ENCODE results near the gene FREY1. TPM values are rescaled to one million over a fixed set of nuclear protein-coding genes. Genes with fewer than 3 reads are reported as not detected.

Gene FREY1
- total and polyA plus RNA-seq, 9 of the 15 experiments (the other 6 are each of a cell fraction or from before 2014, with no cell fraction given): 0.25 to 1.5 (median 1.1) TPM; not detected in 5

- TF ChIP-seq JUN (IDR thresholded peaks at IDR 0.05; ENCODE audit: borderline replicate concordance, low read depth, low read length): peak; percentile 11; the same call in 1 of the 2 replicates
- TF ChIP-seq JUN (CRISPR knock-in tag; IDR thresholded peaks at IDR 0.05; ENCODE audit: borderline replicate concordance): no peak
- no peak for TF ChIP-seq RBM22 (IDR thresholded peaks at IDR 0.05; ENCODE audit: low read depth, low read length, poor library complexity, severe bottlenecking)
- TF ChIP-seq, protein P1, sequence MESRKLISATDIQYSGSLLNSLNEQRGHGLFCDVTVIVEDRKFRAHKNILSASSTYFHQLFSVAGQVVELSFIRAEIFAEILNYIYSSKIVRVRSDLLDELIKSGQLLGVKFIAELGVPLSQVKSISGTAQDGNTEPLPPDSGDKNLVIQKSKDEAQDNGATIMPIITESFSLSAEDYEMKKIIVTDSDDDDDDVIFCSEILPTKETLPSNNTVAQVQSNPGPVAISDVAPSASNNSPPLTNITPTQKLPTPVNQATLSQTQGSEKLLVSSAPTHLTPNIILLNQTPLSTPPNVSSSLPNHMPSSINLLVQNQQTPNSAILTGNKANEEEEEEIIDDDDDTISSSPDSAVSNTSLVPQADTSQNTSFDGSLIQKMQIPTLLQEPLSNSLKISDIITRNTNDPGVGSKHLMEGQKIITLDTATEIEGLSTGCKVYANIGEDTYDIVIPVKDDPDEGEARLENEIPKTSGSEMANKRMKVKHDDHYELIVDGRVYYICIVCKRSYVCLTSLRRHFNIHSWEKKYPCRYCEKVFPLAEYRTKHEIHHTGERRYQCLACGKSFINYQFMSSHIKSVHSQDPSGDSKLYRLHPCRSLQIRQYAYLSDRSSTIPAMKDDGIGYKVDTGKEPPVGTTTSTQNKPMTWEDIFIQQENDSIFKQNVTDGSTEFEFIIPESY (CRISPR knock-in tag; IDR thresholded peaks at IDR 0.05): peak; percentile 92
- TF ChIP-seq, protein P2, sequence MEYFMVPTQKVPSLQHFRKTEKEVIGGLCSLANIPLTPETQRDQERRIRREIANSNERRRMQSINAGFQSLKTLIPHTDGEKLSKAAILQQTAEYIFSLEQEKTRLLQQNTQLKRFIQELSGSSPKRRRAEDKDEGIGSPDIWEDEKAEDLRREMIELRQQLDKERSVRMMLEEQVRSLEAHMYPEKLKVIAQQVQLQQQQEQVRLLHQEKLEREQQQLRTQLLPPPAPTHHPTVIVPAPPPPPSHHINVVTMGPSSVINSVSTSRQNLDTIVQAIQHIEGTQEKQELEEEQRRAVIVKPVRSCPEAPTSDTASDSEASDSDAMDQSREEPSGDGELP (CRISPR knock-in tag; IDR thresholded peaks at IDR 0.05; ENCODE audit: borderline replicate concordance): peak; percentile 50; the same call in 1 of the 2 replicates
- 0 out of 2 replicates have a peak, but pooled peaks have one; percentile 30 for TF ChIP-seq RB1 (IDR thresholded peaks at IDR 0.05; ENCODE audit: low read depth)
These were observed 34.3 kb downstream of the FREY1 start (continued) for GRCh38 chr11:45872651-45873356.

- in situ Hi-C loops (cut with MboI) (no loop called here), intact Hi-C loops (cut with micrococcal nuclease) (loop anchor here (1.0 to 10.0 kb wide), 2 partner anchors 73 to 135 kb away; no protein-coding TSS in a partner anchor)
- Histone ChIP-seq H3K4me1 (replicated peaks in 1 of 2; ENCODE audit: control insufficient read depth in 2 of 2, insufficient read depth in 2 of 2, low read length in 2 of 2) (no peaks in the 10 kb centered on the region), H3K27me3 (ENCODE audit: control insufficient read depth in 2 of 2, insufficient read depth in 2 of 2, low read length in 2 of 2) (no peaks in the 10 kb centered on the region), H2AFZ (ENCODE audit: low read depth, low read length) (no peak overlapping the region), H4K20me1 (replicated peaks; ENCODE audit: control insufficient read depth, insufficient read depth, low read length) (peaks cover 12% of the 10 kb centered on the region; the same call in 1 of the 2 replicates), H3K4me2 (ENCODE audit: insufficient read depth, low read length) (no peak overlapping the region), H3K9me3 (replicated peaks; ENCODE audit: control insufficient read depth, insufficient read depth, low read depth, low read length) (no peaks in the 10 kb centered on the region), H3K4me3 (no peak overlapping the region), H3K27ac (ENCODE audit: extremely low read depth, low read depth, low read length) (no peak overlapping the region), H3K9ac (ENCODE audit: insufficient read depth in 1 of 2, low read depth in 2 of 2, low read length in 2 of 2) (no peak overlapping the region), H3K79me2 (ENCODE audit: control insufficient read depth, insufficient read depth, low read length) (no peaks in the 10 kb centered on the region), H3K36me3 (ENCODE audit: control insufficient read depth, insufficient read depth, low read length) (peaks cover 83% of the 10 kb centered on the region), H3K9me1 (ENCODE audit: control insufficient read depth, insufficient read depth, low read length) (no peaks in the 10 kb centered on the region)
- ATAC-seq: no peak
- no TSS peak for BruUV-seq (replicated peaks)
- ChIA-PET POLR2A (interaction anchor here (0.9 to 1.0 kb wide), 2 partner anchors 15 to 246 kb away, joined by 4 read pairs; no protein-coding TSS in a partner anchor), CTCF (ENCODE audit: low intra/inter-chr PET ratio) (no interaction called here)
- 90% methylated on average over 2 of the region's 2 CpGs for WGBS (ENCODE audit: insufficient coverage, low coverage, missing lambda C conversion rate)
- FAIRE-seq: no peak
- no peak for TF ChIP-seq NCOA4 (IDR thresholded peaks at IDR 0.05; ENCODE audit: partially characterized antibody)
- TF ChIP-seq ZKSCAN3 (CRISPR knock-in tag; IDR thresholded peaks at IDR 0.05): no peak
- TF ChIP-seq CSDE1 (IDR thresholded peaks at IDR 0.05): no peak
- TF ChIP-seq, protein P3, sequence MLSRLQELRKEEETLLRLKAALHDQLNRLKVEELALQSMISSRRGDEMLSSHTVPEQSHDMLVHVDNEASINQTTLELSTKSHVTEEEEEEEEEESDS (CRISPR knock-in tag; IDR thresholded peaks at IDR 0.05): no peak
- TF ChIP-seq ELF4 (CRISPR knock-in tag; IDR thresholded peaks at IDR 0.05): no peak
- DNase-seq (ENCODE audit: extremely low read depth in 1 of 4, low spot score in 3 of 4): no peak
These were observed 35.4 kb downstream of the FREY1 start for GRCh38 chr11:45871638-45872037.

All from K562 (cell line).